ENCODE data around the gene HSFY2.
"Not testable (repeated sequence)": the region's sequence is repeated elsewhere in the genome, so short reads cannot be mapped to it uniquely, and the experiment has no call there.

Gene HSFY2, protein sequence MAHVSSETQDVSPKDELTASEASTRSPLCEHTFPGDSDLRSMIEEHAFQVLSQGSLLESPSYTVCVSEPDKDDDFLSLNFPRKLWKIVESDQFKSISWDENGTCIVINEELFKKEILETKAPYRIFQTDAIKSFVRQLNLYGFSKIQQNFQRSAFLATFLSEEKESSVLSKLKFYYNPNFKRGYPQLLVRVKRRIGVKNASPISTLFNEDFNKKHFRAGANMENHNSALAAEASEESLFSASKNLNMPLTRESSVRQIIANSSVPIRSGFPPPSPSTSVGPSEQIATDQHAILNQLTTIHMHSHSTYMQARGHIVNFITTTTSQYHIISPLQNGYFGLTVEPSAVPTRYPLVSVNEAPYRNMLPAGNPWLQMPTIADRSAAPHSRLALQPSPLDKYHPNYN

DNA sequence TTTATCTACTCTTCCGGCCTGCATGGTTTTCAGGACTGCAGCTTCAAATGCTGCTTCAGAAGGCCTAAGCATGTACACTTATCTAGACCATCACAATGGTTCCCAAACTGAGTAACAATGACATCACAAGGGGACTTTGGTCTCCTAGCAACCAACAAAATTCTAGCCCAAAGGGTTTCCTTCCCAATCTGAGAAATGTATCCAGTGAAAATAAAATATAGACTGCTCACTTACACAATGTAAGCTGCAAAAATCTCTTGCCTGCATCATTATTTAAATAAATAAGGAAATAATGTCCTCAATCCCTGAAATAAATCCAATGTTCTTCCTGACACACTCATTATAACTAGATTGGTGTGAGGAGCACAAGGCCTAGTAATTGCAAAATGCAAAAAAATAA, at the start of gene HSFY2:
HSFY2 (minus strand) TSS at position 101 of the 400 bp plus-strand sequence. CDS start 117 bp downstream, outside the sequence.
- DNase-seq, result not testable (repeated sequence)

DNA sequence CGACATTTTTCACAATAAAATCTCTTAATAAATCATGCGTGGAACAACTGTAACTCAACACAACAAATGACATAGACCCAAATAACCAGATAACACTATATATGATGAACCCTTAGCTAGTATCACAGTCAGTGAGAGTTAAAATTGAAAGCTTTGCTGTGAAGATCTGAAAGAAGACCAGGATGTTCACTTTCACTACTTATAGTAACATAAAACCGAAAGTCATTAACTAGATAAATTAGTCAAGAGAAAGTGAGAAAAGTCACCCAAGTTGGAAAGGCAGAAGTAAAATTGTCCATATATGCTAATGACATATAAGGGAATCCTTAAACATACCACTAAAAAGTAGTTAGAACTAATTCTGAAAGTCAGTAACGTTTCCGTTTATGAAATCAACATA, 42.2 kb upstream of the HSFY2 start:
- not testable (repeated sequence) for DNase-seq

DNA sequence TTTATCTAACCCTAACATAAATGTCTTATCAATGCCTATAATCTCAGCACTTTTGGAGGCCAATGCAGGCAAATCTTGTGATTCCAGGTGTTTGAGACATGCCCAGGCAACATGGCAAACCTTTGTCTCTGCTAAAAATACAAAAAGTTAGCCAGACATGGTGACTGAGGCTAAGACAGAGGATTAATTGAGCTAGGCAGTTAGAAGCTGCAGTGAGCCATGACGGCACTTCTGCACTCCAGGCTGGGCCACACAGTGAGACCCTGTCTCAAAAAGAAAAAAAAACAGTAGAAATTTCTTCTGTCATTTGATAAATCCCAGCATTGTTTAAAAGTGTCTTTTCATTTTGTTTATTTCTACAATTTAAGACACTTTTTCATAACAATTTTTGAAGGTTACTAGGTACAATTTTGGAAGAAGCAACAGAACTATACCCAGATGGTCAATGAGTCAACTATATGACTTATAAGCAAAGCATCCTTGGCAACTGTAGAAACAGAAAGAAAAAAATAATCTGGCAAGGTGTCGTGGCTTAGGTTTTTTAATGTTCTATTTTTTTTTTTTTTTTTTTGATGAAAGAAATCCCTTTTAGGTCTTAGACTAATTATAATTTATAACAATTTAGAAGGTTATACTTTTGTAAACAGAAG, 15.3 kb upstream of the HSFY2 start:
- DNase-seq, result not testable (repeated sequence)

DNA sequence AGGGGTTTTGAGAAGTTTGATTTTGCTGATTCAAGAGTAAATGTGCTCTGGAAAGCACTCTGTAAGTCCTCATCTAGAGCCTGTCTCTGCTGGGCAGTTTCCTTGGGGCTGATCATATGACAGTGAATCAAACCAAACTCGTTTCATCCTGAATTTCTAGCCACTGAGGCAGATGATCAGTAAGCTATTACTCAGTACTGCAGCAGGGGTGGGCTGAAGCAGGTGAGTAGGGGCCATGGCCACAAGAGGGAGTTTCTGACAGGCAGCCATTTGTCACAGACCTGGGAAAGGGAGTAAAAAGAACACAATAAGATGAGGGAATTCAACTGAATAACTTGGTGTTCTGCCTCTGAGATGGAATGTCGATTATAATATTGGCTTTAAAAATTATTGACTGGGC, 19.5 kb downstream of the HSFY2 start:
- not testable (repeated sequence) for DNase-seq

DNA sequence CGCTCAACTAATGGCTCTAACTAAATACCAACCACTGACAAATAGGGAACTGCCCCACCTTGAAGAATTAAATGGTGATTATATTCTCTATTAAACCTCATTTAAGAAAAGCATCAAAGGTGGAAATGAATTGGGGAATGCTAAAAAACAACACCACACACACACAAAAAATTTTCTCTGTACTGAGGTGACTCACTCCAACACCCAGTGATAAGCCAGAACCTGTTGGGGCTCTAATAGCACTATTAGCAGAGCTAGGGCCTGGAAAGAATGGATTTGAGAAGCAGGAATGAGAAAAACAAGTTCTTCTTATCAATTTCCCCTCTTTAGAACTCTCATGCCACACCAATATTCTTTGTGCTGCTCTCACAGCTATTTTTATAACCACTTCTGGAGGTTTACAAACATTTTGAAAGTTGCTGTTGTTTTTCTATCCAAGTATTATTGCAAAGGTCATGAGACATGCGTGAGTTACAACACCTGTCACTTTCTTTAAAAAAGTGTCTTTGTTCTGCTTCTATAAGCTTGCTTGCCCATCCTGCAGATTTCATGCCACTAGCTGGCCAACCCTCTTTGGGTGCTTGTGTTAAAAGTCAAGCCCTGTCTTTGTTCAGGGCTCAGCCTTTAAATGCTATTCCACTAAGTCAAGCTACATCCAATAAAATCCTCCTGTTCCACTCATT, 20.3 kb downstream of the HSFY2 start:
- DNase-seq, result not testable (repeated sequence)

DNA sequence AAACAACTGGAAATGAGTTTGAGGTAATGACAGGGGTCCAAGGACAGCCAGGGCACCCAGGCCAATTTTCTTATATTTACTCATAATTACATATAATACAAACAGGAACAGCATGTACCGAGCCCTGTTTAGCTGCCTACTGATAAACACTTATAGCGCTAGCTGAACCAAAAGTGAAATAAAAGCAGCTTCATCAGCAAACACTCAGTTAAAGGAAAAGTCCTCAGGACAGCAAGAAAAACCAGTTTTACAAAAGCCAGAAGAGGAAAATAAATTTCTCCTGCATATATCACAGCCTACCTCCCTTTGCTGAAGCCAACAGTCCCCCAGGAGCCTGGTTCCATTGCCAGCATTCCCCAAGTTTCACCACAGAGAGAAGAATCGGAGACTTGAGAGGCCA, 49.8 kb downstream of the HSFY2 start:
- not testable (repeated sequence) for DNase-seq
